AG10803 (cell line): ENCODE measurements around the gene AIF1.

Source experiments
- DNase-seq: peaks from one replicate; pipeline ENCODE4 v3.0.0; 2010; ENCODE audit warnings: low read depth
- H3K4me3 ChIP-seq: 2 replicates; pipeline ENCODE4 v1.5.1; 2011; ENCODE audit warnings: mild to moderate bottlenecking, low read length, control low read depth
- TF ChIP-seq, protein P1 (sequence below): conservative IDR thresholded peaks from 2 replicates; pipeline ENCODE4 v1.5.1; 2011; ENCODE audit warnings: mild to moderate bottlenecking, low read length, control low read depth, inconsistent platforms

The AIF1 gene

DNA sequence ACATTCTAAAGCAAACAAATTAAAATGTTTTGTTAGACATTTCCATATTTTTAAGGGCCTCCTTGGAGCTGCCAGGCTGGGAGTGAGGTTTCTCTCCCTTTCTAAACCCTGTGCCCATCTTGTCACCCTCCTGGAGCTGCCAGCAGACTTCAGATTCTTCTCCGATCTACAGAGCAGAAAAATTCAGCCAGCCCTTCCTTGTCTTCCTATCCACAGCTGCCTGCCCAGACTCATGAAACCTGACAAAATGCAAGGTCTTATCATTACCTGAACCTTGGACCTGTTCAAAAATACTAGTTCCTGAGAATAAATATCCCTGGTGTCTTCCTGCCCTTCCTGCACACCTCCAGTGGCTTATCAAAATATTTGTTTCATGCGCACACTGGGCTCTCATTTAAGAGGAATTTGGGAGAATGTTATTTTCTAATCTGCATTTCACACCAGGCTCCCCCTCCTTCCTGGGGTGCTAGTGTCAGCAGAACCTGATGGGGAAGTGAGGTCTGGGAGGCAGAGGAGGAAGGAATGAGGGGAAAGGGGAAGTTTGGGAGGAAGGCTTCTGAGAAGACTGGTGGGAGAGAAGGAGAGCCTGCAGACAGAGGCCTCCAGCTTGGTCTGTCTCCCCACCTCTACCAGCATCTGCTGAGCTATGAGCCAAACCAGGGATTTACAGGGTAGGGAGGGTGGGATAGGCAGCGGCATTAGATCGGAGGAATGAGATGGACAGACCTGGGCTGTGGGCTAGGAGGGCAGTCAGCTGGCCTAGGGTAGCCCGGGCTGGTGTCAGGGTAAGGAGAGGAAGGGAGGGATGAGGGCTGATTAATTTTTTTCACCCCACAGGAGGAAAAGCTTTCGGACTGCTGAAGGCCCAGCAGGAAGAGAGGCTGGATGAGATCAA lies at the start of gene AIF1:
Gene AIF1, plus strand, starts transcription at position 551 of the 895 bp plus-strand sequence. Its CDS starts 96 bp downstream, at position 647.
- TF ChIP-seq, protein P1, sequence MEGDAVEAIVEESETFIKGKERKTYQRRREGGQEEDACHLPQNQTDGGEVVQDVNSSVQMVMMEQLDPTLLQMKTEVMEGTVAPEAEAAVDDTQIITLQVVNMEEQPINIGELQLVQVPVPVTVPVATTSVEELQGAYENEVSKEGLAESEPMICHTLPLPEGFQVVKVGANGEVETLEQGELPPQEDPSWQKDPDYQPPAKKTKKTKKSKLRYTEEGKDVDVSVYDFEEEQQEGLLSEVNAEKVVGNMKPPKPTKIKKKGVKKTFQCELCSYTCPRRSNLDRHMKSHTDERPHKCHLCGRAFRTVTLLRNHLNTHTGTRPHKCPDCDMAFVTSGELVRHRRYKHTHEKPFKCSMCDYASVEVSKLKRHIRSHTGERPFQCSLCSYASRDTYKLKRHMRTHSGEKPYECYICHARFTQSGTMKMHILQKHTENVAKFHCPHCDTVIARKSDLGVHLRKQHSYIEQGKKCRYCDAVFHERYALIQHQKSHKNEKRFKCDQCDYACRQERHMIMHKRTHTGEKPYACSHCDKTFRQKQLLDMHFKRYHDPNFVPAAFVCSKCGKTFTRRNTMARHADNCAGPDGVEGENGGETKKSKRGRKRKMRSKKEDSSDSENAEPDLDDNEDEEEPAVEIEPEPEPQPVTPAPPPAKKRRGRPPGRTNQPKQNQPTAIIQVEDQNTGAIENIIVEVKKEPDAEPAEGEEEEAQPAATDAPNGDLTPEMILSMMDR: no peak
- DNase-seq: no peak
- H3K4me3 ChIP-seq: no peak within 1 kb of the TSS

DNA sequence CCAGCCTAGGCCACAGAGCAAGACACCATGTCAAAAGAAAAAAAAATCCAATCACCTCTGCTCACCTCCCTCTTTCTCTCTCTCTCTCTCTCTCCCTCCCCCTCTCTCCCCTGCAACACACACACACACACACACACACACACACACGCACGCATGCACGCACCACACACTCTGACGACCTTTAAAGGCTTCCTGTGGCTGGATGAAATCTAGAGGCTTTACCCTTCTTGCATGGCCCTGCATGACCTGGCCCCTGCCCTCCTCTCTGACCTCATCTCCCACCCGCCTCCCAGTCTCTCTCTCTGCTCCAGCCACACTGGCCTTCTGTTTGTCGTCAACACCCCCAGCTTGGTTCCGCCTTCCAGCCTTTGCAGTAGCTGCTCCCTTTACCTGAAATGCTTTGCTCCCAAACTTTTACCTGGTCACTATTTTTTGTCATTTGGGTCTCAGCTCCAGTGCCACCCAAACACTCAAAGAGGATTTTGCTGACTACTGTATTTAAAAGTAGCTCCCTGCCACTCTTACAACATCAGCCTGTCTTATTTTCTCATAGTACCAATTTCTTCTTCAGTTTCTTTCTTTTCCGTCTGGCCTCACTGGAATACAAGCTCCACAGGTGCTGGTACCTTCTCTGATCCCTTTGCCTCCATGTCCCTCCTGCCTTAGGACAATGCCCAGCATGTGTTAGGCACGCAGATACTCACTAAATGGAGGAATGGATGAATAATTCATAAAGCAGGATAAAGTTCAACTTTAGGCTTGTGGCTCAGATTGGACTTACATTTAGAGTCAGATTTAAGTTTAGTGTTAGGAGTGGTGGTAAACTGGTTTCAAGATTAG lies 47.3 kb upstream of the AIF1 start:
- TF ChIP-seq, protein P1: no peak

DNA sequence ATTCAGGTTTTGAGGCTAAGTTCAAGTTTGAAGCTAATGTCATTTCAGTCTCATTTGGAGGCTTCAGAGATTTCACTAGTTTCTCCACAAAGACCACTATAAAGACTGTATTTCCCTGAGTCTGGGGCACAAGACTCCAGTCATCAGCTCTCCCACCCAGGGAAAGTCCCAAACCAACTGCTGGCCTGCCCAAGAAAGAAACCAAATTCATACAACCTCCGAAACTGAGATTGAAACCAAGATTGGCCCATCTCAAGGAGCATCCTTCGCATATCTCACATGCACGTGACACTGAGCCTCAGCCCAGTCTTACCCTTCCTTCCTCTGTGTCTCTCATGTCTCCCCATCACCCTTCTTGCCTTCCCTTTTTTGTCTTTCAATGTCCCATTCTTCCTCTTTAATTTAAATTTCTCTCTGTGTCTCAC lies 46.5 kb upstream of the AIF1 start:
- H3K4me3 ChIP-seq: no peak overlapping the region
- no peak for DNase-seq
- TF ChIP-seq, protein P1: no peak

More for the DNA sequence above, 47.3 kb upstream of the AIF1 start:
- no peak overlapping the region for H3K4me3 ChIP-seq
- DNase-seq: no peak

DNA sequence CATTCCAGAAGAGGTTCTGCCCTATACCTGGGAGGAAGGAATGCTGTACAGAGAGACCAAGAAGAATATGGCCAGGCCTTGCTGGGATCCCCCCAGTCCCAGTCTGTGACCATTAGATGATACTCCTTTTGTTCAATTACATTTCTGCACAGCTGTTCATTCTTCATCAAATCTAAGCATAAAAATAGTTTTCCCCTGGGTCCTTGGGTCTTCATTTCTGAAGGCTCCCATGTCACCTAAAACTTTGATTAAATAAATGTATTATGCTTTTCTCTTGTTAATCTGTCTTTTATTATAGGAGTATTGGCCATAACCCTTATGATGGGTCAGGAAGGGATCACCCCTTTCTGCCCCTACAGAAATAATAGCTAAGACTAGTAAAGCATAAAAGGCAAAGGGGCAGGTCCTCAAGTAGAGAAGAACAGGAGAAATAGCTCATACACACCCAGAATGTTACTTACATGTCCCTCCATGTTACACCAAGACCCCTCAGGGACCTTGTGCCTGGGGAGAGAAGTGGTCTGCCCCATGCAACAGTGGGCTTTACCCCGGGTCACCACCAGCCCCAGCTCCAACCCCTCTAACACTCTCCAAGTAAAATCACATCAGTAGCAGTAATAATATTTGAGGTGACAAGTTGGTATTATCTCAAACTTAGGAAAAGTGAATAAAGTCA lies 45.0 kb upstream of the AIF1 start:
- TF ChIP-seq, protein P1: no peak
- H3K4me3 ChIP-seq: no peak overlapping the region
- no peak for DNase-seq

DNA sequence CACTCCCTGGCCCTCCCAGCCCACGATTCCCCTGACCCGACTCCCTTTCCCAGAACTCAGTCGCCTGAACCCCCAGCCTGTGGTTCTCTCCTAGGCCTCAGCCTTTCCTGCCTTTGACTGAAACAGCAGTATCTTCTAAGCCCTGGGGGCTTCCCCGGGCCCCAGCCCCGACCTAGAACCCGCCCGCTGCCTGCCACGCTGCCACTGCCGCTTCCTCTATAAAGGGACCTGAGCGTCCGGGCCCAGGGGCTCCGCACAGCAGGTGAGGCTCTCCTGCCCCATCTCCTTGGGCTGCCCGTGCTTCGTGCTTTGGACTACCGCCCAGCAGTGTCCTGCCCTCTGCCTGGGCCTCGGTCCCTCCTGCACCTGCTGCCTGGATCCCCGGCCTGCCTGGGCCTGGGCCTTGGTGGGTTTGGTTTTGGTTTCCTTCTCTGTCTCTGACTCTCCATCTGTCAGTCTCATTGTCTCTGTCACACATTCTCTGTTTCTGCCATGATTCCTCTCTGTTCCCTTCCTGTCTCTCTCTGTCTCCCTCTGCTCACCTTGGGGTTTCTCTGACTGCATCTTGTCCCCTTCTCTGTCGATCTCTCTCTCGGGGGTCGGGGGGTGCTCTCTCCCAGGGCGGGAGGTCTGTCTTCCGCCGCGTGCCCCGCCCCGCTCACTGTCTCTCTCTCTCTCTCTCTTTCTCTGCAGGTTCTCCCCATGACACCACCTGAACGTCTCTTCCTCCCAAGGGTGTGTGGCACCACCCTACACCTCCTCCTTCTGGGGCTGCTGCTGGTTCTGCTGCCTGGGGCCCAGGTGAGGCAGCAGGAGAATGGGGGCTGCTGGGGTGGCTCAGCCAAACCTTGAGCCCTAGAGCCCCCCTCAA lies 42.8 kb upstream of the AIF1 start, which contains the start of gene LTA:
Gene LTA, plus strand, starts transcription at position 249 of the 871 bp plus-strand sequence. Its CDS starts 454 bp downstream, at position 703.
- no peak for DNase-seq
- no peak within 1 kb of the TSS for H3K4me3 ChIP-seq
- TF ChIP-seq, protein P1: no peak
